ENCODE data around the gene JMJD8.
A peak's percentile ranks its signal among the peaks of the same experiment; 100 is the strongest.

- TF ChIP-seq, protein P1, sequence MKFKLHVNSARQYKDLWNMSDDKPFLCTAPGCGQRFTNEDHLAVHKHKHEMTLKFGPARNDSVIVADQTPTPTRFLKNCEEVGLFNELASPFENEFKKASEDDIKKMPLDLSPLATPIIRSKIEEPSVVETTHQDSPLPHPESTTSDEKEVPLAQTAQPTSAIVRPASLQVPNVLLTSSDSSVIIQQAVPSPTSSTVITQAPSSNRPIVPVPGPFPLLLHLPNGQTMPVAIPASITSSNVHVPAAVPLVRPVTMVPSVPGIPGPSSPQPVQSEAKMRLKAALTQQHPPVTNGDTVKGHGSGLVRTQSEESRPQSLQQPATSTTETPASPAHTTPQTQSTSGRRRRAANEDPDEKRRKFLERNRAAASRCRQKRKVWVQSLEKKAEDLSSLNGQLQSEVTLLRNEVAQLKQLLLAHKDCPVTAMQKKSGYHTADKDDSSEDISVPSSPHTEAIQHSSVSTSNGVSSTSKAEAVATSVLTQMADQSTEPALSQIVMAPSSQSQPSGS (tag by site-specific recombination; IDR thresholded peaks at IDR 0.05; ENCODE audit: low read depth) = no peak
- TF ChIP-seq ZBTB7A (tag by site-specific recombination; IDR thresholded peaks at IDR 0.05; ENCODE audit: low read depth) (peak; percentile 74; the same call in 1 of the 2 replicates), MYNN (tag by site-specific recombination; IDR thresholded peaks at IDR 0.05; ENCODE audit: borderline replicate concordance) (no peak)
Observed at GRCh38 chr16:720447-720989, 36.4 kb upstream of the JMJD8 start.

Data from HEK293 (cell line).